ENCODE measurements around the gene CDK13.

DNA sequence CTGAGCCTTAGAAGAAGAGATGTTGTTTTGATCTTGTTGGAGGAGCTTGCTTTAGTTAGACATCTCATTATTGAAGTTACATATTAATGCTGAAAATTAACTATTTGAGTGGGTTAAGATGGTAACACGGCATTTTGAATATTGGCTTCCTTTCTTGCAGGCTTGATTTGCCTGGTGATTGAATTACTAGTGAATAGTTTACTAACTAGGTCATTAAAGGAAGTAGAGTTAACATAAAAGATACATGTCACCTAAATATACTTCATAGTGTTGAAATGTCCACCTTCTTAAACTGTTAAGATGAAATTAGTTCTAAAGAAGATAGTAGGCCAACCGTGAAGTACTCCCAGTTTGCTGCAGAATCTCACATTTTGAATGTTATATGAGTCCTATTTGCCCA, 165.9 kb downstream of the CDK13 start:
- no peak for TF ChIP-seq ZNF565 (CRISPR knock-in tag; conservative IDR thresholded peaks at IDR 0.05; ENCODE audit: low read depth)
- TF ChIP-seq, protein P1, sequence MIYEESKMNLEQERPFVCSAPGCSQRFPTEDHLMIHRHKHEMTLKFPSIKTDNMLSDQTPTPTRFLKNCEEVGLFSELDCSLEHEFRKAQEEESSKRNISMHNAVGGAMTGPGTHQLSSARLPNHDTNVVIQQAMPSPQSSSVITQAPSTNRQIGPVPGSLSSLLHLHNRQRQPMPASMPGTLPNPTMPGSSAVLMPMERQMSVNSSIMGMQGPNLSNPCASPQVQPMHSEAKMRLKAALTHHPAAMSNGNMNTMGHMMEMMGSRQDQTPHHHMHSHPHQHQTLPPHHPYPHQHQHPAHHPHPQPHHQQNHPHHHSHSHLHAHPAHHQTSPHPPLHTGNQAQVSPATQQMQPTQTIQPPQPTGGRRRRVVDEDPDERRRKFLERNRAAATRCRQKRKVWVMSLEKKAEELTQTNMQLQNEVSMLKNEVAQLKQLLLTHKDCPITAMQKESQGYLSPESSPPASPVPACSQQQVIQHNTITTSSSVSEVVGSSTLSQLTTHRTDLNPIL (CRISPR knock-in tag; IDR thresholded peaks at IDR 0.05; ENCODE audit: low read depth), result no peak
- TF ChIP-seq, protein P2, sequence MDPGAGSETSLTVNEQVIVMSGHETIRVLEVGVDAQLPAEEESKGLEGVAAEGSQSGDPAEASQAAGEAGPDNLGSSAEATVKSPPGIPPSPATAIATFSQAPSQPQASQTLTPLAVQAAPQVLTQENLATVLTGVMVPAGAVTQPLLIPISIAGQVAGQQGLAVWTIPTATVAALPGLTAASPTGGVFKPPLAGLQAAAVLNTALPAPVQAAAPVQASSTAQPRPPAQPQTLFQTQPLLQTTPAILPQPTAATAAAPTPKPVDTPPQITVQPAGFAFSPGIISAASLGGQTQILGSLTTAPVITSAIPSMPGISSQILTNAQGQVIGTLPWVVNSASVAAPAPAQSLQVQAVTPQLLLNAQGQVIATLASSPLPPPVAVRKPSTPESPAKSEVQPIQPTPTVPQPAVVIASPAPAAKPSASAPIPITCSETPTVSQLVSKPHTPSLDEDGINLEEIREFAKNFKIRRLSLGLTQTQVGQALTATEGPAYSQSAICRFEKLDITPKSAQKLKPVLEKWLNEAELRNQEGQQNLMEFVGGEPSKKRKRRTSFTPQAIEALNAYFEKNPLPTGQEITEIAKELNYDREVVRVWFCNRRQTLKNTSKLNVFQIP (CRISPR knock-in tag; IDR thresholded peaks at IDR 0.05; ENCODE audit: borderline replicate concordance, low read depth), result no peak
- TF ChIP-seq ISL1 (CRISPR knock-in tag; IDR thresholded peaks at IDR 0.05), result no peak
- no peak for TF ChIP-seq ZNF8 (CRISPR knock-in tag; IDR thresholded peaks at IDR 0.05)
- no peak for TF ChIP-seq ZFP3 (CRISPR knock-in tag; IDR thresholded peaks at IDR 0.05)
- no peak for TF ChIP-seq GLIS3 (CRISPR knock-in tag; IDR thresholded peaks at IDR 0.05)
- no peak for TF ChIP-seq ZFP30 (CRISPR knock-in tag; IDR thresholded peaks at IDR 0.05)
- TF ChIP-seq ZC3H10 (CRISPR knock-in tag; IDR thresholded peaks at IDR 0.05), result no peak
- no peak for TF ChIP-seq TCF4 (CRISPR knock-in tag; IDR thresholded peaks at IDR 0.05; ENCODE audit: borderline replicate concordance)
- no peak for TF ChIP-seq ZNF70 (CRISPR knock-in tag; IDR thresholded peaks at IDR 0.05)
